GM18517 (cell line): ENCODE measurements around the gene MBNL3.

Experiments used
- ATAC-seq: cut with Tn5 transposase; IDR thresholded peaks from one replicate; pipeline ENCODE4 v1.9.1; 2021; ENCODE audit warnings: mild to moderate bottlenecking, moderate library complexity; ENCODE audit not compliant: unreplicated experiment

MBNL3 gene, protein sequence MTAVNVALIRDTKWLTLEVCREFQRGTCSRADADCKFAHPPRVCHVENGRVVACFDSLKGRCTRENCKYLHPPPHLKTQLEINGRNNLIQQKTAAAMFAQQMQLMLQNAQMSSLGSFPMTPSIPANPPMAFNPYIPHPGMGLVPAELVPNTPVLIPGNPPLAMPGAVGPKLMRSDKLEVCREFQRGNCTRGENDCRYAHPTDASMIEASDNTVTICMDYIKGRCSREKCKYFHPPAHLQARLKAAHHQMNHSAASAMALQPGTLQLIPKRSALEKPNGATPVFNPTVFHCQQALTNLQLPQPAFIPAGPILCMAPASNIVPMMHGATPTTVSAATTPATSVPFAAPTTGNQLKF

DNA sequence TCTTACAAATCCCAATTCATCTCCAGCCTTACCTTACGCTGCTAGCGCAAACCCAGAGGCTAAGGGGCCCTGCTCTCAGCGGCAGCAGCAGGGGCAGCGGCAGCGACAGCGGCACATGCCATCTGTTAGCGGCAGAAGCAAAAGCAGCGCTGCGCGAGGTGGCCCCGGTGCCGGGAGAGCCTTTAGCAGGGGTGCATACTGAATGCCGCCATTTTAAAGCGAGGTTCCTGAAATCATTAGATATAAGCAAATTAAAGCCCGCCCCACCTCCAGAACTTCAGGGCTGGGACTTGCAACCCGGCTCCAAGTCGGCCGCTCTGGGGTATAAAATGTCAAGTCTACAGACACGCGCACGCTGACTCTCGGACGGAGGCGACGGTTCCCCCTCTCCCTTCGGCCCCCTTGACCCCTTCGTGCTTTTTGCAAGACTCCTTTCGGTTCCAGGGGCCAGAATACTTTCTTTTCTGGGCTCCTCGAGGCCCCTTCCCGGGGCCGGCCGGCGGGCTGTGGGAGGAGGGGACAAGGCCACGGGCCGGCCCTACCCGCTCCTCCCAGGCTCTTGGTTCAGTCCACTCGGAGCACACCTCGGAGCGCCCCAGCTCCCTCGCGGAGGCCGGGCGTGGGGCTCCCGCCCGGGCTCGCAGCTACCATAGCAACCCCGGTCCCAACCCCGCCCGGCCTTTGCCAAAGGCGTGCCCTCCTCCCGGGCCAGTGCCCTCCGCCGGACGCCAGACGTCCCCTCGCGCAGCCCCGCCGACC, at the start of gene MBNL3:
TSS of gene MBNL3 (minus strand) at position 220 of the 759 bp plus-strand sequence. CDS start 49,427 bp downstream, outside the sequence.
- peak; percentile 36 for ATAC-seq

DNA sequence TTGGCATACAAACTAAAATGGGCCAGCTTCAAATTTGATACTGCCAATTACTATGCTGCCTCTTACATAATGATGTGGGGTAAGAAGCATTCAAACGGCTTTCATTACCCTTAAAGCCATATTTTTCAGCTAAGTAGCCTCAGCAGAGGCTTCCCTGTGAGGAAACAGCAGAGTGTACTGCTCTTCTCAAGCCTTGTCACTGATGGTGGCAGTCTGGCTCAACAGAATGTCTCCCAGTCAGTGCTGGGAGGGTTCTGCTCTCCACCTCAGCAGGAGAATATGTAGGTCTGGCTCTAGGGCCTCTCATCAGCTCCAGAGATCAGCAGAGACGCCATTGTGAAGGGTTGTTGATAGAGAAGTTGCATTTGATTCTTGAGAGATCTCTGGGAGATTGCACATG, 44.6 kb upstream of the MBNL3 start:
- ATAC-seq = no peak

DNA sequence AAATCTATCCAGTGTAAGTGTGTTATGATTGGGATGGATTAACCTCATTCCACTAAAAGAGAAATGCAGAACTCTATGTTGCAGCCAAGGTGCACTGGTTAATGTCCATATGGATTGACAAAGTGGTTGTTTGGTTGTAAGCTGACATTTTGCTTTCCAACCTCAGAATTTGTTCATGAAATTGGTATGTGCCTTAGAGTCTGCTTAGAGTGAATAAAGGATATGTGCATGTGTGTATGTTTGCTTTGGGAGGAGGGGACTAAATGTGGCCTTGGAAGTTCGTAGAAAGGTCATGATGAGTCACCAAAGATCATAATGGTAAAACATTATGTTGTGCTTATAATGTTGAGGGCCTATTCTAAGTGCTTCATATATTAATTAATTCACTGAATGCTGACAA, 44.1 kb upstream of the MBNL3 start:
- ATAC-seq = no peak

DNA sequence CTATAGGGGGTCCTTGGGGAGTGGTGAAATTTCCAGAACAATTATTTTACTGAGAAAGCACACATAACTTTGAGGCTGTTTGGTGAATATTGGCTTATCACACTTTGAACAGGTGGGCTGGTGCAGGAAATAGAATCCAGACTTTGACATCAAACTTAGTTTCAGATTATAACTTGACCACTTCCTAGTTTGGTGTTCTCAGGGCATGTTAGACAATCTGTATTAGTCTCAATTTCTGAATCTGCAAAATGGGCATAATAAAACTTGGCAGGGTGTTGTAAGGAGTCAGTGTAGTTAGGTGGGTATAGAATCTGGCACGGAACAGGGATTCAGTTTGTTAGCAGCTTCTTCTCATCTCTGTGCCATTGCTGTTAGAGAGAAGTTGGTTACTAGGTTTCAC, 43.3 kb upstream of the MBNL3 start:
- ATAC-seq = no peak

DNA sequence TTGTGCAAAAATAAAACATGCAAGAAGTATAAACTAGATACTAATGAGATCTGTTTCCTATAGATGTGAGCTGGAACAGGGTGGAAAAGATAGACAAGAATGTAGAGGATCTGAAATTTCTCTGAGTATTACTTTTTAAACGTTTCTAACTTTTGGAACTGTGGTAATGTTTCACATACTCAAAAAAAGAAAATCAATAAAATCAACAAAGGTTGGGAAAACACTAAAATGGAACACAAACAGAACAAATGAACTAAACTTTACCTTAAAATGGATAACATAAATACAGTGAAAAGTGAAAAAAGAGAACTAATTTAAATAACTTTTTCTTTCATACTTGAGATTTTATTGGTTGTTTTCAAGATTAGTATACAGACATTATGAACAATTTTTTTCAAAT, 32.0 kb upstream of the MBNL3 start:
- ATAC-seq = no peak

DNA sequence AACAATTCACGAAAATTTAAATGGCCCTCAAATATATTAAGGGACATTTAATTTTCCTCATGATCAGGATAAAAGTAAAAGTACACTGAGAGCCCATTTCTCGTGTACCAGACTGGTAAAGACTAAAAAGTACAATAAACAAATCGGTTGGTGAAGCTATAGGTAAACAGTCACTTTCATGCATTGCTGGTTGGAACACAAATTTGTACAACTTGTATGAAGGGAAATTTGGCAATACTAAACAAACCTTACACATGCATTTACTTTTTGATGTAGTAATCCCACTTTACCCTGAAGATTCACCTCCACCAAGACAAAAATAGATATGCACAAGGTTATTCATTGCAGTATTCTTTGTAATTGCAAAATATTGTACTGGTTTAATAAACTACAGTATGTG, 31.4 kb upstream of the MBNL3 start:
- ATAC-seq = no peak

DNA sequence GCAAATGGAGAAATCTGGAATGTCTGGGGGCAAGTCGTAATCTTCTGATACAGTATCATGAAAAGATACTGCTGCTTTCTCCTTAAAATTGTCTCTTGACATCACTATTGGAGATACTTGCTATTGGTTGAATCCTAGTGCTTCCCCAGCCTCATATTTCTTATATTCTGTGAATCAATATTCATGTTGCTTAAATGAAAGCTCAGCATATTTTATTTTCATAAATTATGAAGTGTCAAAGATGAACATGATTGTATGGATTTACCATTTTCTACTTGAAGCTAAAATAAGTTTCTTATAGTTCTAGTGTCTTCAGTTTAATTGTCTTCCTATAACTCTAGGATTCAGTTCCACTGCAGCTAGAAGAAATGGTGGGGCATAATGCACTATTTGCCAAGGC, 29.6 kb upstream of the MBNL3 start:
- no peak for ATAC-seq

DNA sequence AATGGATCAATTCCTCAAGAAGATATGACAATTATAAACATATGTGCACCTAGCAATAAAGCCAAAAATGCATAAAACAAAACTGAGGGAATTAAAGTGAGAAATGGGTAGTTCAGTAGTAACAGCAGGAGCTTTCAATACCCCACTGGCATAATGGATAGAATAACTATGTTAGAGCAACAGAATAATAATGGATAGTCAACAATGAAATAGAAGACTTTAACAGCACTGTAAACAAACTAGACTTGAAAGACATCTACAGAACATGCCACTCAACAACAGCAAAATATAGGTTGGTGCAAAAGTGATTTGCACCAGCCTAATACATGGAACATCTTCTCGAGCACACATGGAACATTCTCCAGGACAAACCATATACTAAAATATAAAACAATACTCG, 20.0 kb upstream of the MBNL3 start:
- no peak for ATAC-seq

DNA sequence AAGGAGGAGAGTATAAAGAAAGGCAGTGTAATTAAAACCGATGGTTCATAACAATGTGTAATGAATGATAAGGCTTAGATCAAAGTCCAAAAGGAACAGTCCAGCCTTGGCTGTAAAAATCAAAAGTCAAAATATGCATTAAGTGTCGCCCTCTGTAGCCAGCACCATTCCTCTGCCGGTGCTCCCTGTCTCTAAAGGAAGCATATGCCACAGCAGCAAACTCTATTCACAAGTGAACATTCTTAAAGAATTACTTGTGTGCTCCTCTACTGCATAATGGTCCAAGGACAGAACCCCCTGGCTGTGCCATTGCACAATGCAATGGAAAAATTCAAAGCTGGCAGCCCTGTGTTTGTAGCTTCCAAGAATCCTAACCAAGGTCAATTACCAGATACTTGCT, 16.3 kb upstream of the MBNL3 start:
- ATAC-seq = no peak

DNA sequence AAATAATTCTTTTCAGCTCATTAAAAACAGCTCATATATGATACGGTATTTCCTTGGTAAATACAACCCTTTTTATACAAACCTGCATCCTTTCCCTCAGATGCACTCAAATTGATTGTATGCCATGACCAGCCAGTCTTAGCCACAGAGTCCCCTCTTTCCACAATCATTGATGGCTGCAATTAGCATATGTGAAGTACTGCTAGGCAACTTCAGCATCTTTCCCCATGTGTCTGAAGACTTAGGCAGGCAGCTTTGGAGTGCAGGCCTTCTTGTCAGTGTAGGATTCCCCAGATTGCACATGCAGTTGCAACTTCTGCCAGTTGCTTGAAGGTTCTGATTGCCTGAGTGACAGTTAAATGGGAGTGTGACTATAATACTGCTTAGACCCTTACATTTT, 15.6 kb upstream of the MBNL3 start:
- ATAC-seq = no peak

DNA sequence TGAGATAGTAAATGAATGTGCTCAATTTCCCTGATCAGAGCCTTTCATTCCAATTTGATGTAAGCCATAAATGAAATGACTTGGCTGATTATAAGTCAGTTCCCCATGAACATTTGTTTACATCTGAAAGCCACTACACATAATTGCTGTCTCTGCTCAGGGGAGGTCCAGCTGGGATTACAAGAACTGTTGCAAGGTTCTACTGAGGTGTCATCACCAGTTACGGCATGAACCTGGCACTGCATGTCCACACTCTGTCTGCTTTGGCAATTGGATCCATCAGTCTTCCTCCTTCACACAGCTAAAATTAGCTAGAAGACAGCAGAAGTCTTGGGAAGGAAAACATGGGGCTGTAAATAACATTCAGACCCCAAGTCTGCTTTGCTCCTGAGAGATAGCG, 12.8 kb upstream of the MBNL3 start:
- ATAC-seq = no peak

DNA sequence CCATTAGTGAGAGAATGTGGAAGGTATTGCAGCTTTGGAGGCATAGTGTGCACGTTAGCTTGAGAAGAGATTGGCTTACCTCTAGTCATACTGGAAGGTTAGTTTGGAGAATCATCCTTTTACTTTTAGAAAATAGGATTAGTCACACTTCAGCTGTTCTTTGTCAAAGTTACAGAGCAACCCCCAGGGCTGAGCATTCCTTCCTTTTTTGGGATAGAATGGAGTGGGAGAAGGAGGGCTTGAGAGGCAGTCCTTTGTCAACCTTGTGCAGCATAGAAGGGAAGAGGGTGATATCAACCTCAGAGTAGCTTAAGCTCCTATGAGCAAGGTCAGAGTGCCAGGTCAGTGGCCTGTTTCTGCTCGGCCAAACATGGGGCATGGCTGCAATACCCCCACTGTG, 8.6 kb upstream of the MBNL3 start:
- ATAC-seq = no peak

DNA sequence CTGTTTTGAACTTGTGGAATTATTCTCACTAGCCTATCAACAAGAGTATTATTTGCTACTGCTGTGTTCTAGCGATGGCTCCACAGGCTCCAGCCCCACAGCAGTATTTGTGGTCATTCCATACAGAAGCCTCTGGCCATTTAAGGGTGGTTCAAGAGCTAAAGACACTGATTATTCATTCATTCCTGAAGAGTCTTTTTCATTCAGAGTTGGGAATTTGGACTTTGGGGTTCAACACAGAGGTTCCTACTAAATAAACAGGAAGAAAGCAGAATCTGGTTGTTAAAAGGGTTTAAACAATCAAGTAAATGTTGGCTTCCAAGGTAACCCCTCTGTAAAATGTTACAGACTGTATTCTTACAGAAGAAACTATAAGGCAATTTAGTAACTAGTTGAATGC, 4.3 kb upstream of the MBNL3 start:
- ATAC-seq = no peak

DNA sequence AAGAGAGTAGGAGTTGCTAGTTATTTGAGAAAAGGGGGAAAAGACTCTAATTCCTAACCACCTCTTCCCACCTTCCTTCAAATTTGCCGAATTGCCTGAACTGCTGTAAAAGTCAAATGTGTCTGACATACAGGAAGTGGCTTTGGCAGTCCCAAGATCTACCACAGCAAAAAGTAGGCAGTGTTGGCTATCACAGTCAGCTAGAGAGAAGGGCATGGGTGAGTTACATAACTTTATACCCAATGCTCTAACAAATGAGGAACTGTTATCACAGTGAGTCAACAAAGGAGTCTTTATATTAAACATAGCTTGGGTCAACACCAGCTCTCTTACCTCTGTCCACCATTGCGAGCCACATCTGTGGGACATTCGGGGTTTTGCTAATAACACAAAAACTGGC, 2.4 kb upstream of the MBNL3 start:
- ATAC-seq = peak; percentile 65

DNA sequence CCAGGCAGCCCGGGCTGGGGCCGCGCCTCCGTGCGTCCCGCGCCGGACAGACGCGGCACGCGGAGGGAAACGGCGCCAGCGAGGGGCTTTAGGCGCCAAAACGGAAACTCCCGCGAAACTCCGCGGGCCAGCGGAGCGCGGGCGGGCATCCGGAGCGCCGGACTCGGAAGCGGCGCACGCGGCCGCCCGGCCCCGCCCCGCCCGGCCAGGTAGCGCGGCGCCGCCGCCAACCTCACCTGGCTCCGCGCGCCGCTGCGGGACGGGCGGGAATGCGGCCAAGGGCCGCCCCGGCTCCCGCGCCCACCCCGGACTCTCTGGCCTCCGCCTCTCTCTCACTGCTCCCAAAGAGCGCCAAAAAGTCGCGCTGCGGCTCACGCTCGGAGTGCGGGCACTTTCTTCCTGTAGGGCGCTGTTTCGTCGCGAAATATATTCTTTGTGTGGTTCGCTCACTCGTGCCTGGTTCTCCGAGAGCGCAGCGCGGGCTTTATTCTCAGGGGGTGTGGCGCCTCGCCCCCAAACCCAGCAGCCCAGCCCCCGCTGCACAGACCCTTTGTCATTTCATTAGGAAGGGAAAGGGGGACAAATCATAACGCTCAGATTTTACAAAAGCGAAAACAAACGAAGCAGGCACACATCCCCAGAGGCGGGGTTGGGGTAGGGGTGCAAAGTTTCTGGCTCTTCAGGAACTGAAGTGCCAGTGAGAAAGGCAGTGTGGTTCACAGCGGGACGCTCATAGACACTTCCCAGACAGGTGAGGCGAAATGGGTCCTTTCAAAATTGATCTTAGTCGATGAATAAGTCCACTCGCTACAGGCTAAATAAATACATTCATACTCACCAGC, 961 bp upstream of the MBNL3 start:
- ATAC-seq = peak; percentile 31

DNA sequence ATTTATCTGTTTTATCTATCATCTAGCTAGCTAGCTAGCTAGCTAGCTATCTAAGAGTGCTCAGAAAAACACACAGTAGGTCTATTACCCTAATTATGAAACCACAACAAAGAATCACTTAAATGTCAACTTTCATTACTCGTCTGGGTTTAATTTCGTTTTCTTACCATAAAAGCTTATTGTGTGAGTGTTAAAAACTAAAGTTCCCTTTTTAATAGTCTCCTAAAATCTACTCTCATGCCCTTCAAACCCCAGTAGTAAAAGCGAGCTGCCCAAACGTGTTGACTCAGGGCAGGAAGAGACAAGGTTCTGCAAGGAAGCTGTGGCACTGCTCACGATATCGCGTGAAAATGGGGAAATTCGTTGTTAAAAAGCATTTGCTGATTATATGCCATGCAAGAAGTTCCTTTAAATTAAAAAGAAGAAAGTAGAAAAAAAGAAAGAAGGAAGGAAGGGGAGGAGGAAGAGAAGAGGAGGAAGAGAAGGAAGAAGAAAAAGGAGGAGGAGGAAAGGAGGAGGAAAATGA, 595 bp downstream of the MBNL3 start:
- no peak for ATAC-seq

DNA sequence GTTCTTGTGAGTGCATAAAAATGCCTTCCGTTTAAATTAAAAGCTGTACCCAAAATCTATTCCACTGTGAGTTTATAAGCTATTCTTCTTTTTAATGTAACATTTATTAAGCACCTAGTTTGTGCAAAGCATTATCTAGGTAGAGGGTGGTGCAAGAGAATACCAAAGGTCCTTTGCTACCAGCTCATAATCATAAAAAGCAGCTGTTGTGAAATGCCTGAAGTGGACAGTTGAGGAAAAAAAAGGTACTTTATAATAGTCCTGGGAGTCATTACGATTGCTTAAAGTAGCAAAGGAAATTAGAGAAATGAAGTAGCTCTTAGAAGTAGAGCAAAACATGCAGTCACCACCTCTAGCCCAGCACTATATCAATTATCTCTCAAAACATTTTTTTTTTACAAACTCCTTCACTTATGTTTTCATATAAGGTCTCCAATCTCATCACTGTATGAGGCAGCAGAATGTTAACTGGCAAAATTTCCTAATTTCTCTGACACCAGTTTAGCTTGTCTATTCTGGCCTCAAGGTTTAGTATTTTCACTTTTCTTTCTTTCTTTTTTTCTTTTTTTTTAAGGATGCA, 2.1 kb downstream of the MBNL3 start:
- ATAC-seq = no peak

DNA sequence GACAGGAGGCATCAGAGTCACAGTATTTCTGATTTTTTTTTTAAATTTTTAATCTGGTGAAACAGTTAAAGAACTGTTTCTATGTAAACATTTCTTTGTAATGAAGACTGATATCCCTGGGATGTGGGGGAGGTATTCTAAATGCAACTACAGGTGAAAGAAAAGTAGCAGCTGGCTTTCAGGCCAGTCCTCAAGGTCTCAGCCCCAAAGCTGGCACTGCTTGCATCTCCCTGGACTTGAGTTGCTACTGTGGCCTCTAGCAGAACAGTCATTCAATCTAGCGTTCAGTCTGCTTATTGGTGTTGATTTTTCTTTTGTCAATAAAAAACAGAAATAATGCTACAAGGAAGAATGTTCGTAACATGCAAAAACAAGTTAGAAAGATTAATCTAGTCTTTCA, 4.9 kb downstream of the MBNL3 start:
- no peak for ATAC-seq

DNA sequence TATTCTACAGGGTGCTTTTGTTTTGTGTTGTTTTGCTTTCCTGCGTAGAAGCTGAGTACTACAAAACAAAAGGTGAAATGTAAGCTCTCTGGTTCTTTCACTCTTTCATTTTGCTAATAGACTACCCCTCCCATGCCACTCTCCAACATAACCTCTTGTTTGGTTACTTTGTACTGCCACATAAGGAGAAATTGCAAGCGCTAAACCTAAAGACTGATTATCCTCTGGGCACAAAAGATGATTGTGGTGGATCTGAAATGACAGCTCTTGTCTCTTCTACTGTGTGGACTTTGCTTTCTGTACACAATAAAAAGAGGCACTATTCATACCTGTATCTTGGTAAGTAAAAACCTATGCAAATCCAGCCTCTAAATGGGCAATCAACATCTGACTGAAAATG, 5.3 kb downstream of the MBNL3 start:
- no peak for ATAC-seq

DNA sequence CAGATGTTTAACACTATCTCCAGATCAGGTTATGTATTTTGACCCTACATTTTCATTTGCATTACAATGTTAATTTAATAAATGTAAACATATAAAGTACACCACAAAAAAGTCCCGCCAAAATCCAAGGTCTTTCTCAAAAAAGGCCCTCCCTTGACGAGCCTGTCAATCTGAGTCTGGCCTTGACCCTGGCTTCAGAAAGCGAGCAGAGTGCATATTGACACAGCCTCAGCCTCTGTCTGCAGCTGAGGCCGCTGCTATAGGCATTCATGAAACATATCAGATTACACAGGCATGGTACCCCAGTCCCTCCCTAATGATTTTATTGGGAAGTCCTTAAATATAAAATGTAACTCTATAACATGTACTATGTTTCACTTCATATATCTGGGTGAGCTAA, 6.2 kb downstream of the MBNL3 start:
- ATAC-seq = no peak

DNA sequence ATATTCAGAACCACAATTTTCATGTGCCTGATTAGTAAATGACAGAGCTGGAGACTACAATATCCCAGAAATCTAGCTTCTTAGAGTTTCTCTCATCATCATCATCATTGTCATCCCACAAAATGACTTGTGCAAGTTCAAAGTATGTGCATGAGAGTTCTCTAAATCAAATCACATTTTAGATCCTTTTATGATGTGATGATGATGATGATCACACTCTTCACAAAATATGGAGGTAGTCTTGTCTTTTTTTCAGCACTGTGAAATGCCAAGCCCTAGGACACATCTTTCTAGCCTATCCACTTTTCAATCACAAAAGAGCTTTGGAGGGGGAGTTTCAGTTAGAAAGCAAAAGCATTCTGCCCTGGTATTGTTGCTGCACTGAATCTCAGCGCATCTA, 7.4 kb downstream of the MBNL3 start:
- no peak for ATAC-seq
